HG03575 (cell line): ENCODE measurements around the gene FBXO34.

Experiments
- ATAC-seq: cut with Tn5 transposase; IDR thresholded peaks from one replicate; pipeline ENCODE4 v1.9.1; 2021; ENCODE audit not compliant: unreplicated experiment, insufficient number of reproducible peaks, low FRiP score; ENCODE audit errors: extremely low read depth

FBXO34 gene, protein sequence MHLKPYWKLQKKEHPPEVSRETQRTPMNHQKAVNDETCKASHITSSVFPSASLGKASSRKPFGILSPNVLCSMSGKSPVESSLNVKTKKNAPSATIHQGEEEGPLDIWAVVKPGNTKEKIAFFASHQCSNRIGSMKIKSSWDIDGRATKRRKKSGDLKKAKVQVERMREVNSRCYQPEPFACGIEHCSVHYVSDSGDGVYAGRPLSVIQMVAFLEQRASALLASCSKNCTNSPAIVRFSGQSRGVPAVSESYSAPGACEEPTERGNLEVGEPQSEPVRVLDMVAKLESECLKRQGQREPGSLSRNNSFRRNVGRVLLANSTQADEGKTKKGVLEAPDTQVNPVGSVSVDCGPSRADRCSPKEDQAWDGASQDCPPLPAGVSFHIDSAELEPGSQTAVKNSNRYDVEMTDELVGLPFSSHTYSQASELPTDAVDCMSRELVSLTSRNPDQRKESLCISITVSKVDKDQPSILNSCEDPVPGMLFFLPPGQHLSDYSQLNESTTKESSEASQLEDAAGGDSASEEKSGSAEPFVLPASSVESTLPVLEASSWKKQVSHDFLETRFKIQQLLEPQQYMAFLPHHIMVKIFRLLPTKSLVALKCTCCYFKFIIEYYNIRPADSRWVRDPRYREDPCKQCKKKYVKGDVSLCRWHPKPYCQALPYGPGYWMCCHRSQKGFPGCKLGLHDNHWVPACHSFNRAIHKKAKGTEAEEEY

DNA sequence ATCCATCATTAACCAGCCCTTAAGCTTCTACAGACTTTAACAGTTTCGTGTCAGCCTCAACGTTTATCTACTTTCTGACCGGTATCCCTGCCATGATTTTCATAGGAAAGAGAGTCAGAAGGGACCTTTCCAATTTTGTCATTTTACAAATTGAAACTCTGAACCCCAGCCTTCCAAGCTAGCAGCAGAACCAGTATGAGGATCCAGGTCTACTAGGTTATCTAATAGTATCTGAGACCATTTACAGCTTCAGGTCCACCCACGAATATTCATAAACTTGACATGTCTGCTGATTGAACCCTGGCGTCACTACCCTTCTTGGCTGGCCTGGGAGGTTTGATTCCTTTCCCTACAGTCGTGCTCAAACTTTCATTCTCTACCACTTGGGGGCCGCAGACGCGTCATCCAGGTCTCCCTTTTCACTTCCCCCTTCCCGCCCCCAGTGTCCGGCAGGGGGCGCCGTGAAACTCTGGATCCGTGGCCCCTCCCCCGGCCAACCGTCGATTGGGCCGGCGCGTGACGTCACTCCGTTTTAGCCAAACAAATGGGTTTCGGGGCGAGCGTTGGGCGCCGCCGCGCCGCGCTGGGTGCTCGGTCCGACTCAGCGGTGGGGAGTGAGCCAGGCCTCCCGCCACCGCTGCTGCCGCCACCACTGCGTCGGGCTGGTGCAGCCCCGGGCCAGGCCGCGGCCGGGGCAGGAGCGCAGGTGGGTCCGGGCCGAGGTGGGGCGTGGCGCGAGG, at the start of gene FBXO34:
Gene FBXO34 (plus strand): TSS at position 590 of the 740 bp plus-strand sequence. CDS start 78,970 bp downstream, outside the sequence.
- peak; percentile 44 for ATAC-seq

DNA sequence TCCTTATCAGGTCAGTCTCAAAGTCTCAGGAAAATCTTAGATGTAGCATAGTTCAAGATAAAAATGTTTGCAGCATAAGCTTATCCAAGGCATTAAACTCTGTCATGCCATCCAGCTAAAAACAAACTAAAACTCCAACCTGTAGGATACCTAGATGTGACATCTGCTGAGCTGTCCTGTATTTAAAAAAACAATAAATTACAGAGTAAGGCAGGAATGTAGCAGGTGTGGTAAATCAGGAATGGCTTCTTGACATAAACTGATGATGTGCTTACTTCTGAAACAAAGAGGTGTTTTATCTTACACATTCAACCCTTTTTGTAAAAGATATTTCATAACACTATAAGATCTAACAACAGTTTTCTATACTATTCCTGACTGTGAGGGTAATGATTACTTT, 49.3 kb upstream of the FBXO34 start:
- no peak for ATAC-seq

DNA sequence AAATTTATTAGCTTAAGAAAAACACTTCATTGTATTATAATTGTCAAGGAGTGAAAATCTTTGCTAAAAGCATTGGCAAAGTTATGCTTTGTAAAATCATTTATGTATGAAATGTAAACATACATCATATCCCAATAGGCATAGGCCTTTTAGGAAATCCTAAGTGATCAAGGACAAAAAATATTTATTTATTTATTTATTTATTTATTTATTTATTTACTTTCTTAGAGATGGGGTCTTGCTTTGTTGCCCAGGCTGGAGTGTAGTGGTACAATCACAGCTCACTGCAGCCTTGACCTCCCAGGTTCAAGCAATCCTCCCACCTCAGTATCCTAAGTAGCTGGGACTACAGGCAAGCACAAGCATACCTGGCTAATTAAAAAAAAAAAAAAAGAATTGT, 47.9 kb upstream of the FBXO34 start:
- no peak for ATAC-seq

DNA sequence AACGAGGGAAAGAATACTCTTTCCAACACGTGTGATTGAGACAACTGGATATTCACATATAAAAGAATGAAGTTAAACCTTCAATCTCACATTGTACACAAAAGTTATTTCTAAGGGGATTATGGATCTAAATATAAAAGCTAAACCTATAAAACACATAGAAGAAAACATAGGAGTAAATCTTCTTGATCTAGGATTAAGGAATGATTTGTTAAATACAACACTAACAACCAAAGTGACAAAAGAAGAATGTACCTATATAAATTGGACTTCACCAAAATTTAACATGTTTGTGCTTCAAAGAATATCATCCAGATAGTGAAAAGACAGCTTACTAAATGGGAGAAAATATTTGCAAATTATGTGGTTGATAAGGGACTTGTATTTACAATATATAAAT, 43.0 kb upstream of the FBXO34 start:
- no peak for ATAC-seq

DNA sequence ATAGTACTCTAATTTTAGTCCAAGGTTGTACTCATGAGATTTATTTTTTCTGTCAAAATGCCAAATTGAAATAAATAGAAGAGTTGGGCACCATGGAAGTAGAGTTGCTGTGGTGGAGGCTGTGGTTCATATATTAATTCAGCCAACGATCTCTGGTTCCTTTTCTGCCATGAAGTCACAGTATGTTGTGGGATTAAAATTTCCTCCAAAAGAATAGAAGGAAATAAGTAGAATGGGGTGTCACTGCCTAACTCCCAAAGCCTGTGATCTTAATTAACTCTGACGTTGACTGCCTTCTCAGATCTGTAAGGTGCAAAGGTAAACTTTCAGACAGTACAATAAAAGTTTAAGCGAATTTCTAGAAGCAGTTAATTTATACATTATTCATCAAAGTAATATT, 37.6 kb upstream of the FBXO34 start:
- ATAC-seq, result no peak

DNA sequence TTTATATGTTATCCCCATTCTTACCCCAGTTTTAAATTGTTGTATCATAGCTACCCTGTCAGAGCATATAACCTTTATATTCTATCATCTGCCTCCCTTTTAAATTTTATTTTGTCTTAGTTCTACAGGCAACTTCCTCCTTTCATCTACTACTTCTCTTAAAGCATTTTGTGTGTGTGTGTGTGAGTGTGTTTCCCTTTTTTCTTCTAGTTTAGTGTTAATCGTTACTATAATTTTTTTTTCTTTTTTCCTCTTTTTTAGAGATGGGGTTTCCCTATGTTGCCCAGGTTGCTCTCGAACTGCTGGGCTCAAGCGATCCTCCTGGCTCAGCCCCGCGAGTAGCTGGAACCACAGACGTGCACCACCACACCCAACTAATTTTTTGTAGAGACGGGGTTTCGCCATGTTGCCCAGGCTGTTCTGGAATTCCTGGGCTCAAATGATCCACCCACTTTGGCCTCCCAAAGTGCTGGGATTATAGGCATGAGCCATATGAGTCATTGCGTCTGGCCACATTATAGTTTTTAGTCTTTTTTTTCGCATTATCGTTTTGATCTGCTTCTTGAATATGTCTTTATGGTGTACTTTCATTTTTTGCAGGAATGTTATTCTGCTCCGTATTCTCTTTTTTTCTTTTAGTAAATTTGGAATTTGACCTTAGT, 33.1 kb upstream of the FBXO34 start:
- ATAC-seq, result no peak

DNA sequence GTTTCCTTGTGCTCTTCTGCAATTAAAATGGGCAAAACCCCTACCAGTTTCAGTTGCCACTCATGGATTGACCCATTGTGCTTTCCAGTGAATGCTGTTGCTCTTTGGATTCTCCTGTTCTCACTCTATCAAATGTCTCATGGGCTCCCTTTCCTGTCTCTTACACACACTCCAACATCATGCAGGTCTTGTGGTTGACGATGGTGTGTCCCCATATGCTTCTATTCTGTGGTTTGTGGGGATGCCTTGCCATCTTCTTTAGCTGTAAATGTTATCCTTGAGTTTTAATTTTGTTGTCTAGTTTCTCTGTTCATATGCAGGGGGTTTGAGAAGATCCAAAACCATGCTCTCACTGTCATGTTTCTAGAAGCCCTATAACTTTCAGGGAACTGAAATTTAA, 31.9 kb upstream of the FBXO34 start:
- no peak for ATAC-seq

DNA sequence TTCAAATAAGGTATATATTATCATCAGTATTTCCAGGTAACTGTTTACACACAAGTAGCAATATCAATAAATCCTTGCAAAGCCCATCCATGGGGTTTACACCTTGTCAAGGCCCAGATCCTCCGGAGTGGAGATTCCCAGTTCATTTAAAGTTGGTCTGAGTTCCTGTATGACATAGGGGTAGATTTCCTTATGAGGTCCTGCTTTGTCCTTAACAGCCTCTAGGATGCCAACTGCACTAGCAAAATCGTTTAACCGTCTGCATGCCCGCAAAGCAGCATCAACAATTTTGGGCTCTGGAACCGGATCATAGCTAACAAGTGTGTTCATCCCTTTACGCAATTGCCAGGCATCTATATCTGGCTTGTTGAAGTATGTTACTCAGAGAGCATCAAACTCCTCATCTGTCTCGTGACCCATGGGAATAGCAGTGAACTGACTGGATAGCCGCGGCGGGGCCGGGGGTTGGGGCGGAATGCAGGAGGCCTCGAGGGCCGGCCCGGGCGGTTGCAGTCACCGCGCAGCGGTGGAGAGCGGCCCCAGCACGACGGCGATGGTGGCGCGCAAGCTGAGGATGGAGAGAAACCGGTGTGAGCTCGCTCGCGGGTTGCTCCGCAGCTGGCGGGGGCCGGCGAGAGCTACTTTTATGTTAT, 30.6 kb upstream of the FBXO34 start:
- no peak for ATAC-seq

DNA sequence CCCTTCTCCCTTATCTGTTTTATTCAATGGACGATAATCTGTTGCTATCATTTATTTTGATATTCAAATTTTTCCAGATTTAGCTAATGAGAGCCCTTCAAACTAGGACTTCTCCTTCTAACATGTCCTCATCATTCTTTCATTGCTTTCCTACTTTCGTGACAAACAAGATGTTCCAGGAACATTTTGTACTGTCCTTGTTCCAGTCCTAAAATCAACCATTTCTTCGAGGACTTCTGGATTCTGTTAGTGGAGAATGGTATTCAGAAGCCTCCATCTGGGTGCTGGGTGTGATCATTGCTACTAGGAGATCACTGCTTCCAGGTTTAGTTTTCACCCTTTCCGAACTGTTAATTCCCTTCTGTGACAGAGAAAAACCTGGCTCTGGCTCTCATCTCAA, 29.5 kb upstream of the FBXO34 start:
- ATAC-seq, result no peak

DNA sequence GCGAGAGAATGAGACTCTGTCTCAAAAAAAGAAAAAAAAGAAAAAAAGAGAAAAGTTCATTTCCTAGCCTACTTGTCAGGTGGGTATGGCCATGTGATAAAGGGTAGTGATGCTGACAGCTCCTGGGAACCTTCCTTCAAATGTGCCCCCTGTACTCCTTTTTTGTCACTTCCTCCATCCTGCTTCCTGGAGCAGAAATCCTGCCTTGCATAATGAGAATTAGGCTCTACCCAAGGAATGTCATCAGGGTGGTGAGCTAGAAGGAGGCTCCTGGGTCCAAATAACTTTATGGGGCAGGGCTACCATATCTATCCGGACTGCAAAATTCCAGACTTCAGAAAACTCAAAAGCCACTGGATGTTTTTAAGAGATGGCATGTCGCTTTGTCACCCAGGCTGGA, 27.8 kb upstream of the FBXO34 start:
- ATAC-seq, result no peak

DNA sequence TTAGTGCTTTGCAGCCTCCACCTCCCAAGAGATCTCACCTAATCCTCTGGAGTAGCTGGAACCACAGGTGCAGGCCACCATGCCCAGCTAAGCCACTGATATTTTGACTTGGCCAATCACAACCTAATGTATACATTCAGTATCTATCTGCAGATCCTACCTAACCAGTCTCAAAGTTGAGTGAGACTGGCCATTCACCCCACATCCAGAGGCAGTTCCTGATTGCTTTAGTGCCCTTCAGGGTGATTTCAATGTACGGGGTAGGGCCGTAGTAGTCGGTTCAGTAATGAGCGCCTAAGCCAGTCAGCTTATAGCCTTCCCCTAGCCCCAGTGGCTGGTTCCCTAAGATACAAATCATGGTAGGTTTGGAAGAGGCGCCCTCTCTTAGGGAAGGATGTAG, 27.4 kb upstream of the FBXO34 start:
- no peak for ATAC-seq

DNA sequence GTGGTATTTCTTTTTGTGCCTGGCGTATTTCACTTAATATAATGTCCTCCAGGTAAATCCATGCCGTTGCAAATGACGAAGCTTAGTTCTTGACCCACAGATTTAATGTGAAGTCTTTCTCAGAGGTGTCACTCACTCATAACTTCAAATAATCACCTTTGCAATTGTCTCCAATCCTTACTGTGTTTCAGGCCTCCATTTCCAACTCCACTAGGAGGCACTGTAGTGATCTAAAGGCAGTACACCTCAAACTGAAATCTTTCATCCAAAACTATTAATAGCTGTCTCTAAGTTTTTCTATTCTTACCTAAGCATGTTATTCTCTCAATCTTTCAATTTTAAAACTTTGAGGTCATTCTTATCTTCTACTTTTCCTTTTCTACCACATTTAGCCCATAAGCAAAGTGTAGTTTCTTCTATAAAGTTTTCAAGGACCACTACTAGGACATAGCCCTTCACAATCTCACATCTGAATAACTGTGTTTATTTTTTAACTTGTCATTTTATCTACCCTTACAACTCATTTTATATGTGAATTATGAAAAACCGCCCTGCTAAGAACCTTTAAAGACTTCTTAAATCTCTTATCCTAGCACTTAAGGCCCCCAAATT, 25.5 kb upstream of the FBXO34 start:
- no peak for ATAC-seq

DNA sequence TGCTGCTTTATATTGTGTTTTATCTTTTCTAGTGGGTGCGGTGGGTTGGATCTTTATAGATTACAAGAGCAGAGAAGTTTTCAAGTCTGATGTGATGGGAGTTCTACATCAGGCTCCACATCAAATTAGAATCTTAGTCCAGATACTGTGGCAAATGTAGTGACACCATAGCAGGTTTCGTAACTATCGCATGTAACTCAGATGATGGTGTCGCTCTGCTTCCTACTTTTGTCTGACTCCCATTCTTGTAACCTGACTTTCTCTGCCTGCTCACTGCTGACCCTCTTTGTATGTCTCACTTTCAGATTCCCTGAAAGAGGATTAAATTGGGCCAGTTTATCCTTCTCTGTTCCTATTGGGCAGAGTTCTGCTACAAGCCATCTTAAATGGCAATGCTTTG, 22.8 kb upstream of the FBXO34 start:
- no peak for ATAC-seq

DNA sequence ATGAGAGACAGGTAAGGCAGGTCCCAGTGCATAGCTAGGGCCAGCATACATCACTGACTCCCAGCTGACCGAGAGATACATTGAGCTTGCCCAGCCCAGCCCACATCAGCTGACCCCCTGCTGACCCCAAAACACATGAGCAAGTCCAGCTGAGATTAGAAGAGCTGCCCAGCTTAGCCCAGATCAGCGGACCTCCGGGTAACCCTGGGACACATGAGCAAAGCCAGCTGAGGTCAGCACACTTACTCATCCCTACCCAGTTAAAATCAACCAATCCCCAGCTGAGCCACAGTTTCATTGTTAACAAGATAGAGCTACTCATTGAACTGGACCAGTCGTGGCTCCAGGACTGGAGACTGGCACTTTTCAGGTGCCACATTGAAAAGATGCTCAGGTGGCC, 21.8 kb upstream of the FBXO34 start:
- no peak for ATAC-seq

DNA sequence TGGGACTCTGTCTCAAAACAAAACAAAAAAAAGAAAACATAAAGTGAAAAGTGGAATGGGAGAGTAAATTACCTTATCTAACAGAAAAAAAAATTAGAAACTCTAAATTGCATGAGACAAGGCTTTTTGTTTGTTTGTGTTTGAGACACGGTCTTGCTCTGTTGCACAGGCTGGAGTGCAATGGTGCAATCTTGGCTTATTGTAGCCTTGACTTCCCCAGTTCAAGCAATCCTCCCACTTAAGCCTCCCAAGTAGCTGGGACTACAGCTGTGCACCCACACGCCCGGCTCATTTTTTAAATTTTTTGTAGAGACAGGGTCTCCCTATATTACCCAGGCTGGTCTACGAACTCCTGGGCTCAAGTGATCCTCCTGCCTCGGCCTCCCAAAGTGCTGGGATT, 17.9 kb upstream of the FBXO34 start:
- ATAC-seq, result no peak

DNA sequence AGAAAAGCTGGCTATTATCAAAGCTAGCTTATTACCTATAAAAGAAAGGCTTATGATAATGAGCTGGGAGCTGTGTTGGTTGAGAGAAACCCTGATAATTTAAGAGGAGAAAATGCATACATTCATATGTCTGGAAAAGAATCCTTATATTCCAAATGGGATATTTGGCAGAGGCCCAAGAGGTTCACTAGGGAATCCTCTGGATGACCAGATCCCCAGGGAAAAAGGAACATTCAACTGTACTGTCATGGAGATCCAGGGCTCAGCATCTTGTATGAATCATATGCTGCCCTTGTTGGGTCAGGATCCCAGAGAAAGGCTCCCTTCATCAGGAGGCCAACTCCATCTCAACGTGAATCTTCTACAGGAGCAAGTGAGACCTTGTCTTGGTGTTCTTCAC, 16.6 kb upstream of the FBXO34 start:
- ATAC-seq, result no peak

DNA sequence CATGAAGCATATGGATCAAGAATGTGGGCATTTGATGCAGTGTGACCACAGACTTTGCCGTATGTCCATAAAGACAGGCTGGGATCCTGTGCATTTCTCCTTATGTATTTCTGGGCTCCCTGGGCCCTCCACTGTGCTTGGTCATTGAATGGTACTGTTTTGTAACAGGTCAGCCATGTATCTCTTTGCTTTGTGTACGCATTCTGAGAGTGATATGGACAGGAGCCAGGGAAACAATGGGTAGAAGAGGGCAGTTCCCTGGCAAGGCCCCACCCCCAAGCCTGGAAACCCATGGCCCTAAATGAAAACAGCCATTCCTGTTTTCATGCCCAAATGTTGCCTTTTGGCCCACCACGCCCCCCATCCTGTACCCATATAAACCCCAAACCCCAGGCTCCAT, 15.2 kb upstream of the FBXO34 start:
- ATAC-seq, result no peak

DNA sequence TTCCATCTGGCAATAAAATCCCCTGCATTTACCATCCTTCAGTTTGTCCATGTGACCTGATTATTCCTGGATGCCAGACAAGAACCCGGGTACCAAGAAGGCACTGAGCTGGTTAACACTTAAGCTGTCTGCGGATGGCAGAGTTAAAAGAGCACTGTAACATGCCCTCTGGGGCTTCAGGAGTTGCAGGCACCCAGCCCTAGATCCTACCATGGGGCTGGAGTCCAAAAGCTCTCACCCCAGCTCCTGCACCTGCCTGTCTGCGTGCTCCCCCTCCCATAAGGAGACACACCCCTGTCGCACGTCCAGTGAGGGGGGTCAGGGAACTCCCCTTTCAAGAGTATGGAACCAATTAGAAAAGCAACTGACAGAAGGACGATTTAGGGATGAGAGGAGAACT, 14.6 kb upstream of the FBXO34 start:
- no peak for ATAC-seq

DNA sequence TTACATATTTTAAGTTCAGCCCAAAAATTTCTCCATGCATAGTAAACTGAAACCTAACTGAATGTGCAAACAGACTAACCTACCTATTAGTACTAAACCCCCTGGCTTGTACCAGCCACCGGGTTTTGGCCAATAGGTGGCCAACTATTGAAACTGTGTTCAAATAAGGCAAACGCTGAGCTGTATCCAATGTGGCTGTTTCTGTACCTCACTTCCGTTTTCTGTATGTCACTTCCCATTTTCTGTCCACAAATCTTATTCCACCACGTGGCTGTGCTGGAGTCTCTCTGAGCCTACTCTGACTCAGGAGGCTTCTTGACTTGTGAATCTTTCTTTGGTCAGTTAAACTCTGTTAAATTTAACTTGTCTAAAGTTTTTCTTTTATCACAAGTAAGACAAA, 6.0 kb upstream of the FBXO34 start:
- ATAC-seq, result no peak
